MCF 10A (cell line): Measurements from ENCODE around the gene PPP2R5C. TPM values are rescaled to one million over a fixed set of nuclear protein-coding genes. Genes with fewer than 3 reads are reported as not detected.

ENCODE experiments used
- BruUV-seq: library from RNA; stranded (reverse); fragments of 400-500 nt; replicated peaks from 2 replicates; lab custom pipeline; 2021; lab: Mats Ljungman, UMichigan
- CTCF ChIA-PET: fragments of 300-600 bp; sonication (Branson Sonifier 250); formaldehyde crosslinking; extraction: SDS; loops from one replicate; lab custom pipeline; 2021; ENCODE audit warnings: antibody characterized with exemption, inconsistent platforms; lab: Yijun Ruan, JAX
- POLR2A ChIA-PET: fragments of 300-600, 350-650 bp; sonication (Branson Sonifier 250); formaldehyde crosslinking; extraction: SDS; loops from one replicate; lab custom pipeline; 2020; ENCODE audit warnings: antibody characterized with exemption, inconsistent platforms; lab: Yijun Ruan, JAX
- DNase-seq: peaks from one replicate; pipeline ENCODE4 v3.0.0-alpha.2; 2018; ENCODE audit not compliant: unreplicated experiment
- H3K27ac Mint-ChIP-seq: one replicate; pipeline ENCODE4 v1.8.0; 2022; ENCODE audit warnings: mild to moderate bottlenecking, low read depth, mixed read lengths; ENCODE audit not compliant: unreplicated experiment
- H3K27me3 Mint-ChIP-seq: one replicate; pipeline ENCODE4 v1.8.0; 2022; ENCODE audit warnings: mixed read lengths; ENCODE audit not compliant: insufficient read depth, unreplicated experiment
- H3K36me3 Mint-ChIP-seq: one replicate; pipeline ENCODE4 v1.8.0; 2022; ENCODE audit warnings: mild to moderate bottlenecking, moderate library complexity, mixed read lengths; ENCODE audit not compliant: insufficient read depth, unreplicated experiment
- H3K4me1 Mint-ChIP-seq: one replicate; pipeline ENCODE4 v1.8.0; 2022; ENCODE audit warnings: mixed read lengths; ENCODE audit not compliant: insufficient read depth, unreplicated experiment
- H3K4me3 Mint-ChIP-seq: one replicate; pipeline ENCODE4 v1.8.0; 2022; ENCODE audit warnings: mild to moderate bottlenecking, moderate library complexity, mixed read lengths; ENCODE audit not compliant: unreplicated experiment
- H3K9me3 Mint-ChIP-seq: one replicate; pipeline ENCODE4 v1.8.0; 2022; ENCODE audit warnings: mixed read lengths; ENCODE audit not compliant: unreplicated experiment
- CTCF ChIP-seq: fragments of 200-600 bp; IDR thresholded peaks from one replicate; pipeline ENCODE4 v1.8.0; 2022; ENCODE audit warnings: antibody characterized with exemption, mild to moderate bottlenecking; ENCODE audit not compliant: unreplicated experiment
- intact Hi-C: fragments of 100-400 bp; cut with micrococcal nuclease; formaldehyde crosslinking; loops from 2 replicates; pipeline ENCODE4 v1.14.1; 2022
- total RNA-seq: library from RNA; stranded (reverse); gene quantifications from 2 replicates; pipeline ENCODE4 v1.2.3, GENCODE V29; 2022

PPP2R5C gene
- total RNA-seq, 1 experiment from 2014 or later: 118 TPM

- peaks cover 6% of the 10 kb centered on the region for H3K36me3 Mint-ChIP-seq
- no peak overlapping the region for H3K27ac Mint-ChIP-seq
- no peaks in the 10 kb centered on the region for H3K27me3 Mint-ChIP-seq
- no peak for TF ChIP-seq CTCF
- DNase-seq: no peak
- H3K4me1 Mint-ChIP-seq: peaks cover 32% of the 10 kb centered on the region
- POLR2A ChIA-PET: interaction anchor here (1.7 kb wide), 2 partner anchors 10 to 196 kb away, joined by 3 to 9 read pairs; no protein-coding TSS in a partner anchor
- intact Hi-C loops: no loop called here
- no peak overlapping the region for H3K4me3 Mint-ChIP-seq
- CTCF ChIA-PET: interaction anchor here (0.6 to 2.1 kb wide), 7 partner anchors 10 to 292 kb away, joined by 3 to 12 read pairs (median 4); no protein-coding TSS in a partner anchor
- H3K9me3 Mint-ChIP-seq: no peaks in the 10 kb centered on the region
- BruUV-seq: no TSS peak
These were observed 197.1 kb downstream of the PPP2R5C start for GRCh38 chr14:101958418-101959180.

DNA sequence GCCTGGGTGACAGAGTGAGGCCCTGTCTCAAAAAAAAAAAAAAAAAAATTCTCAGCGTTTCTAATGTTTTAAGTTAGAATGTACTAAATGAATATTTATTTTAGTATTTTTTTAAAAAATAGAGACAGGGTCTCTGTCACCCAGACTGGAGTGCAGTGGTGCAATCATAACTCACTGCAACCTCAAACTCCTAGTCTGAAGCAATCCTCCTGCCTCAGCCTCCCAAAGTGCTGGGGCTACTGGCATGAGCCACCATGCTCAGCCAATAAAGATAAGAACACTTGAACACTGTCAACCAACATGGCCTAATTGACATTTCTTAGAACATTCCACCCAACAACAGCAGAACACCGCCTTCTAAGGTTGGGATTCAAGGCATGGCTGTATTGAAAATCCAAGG lies 197.8 kb downstream of the PPP2R5C start:
- ChIA-PET POLR2A (interaction anchor here (1.7 kb wide), 1 partner anchor 11 kb away, joined by 9 read pairs; no protein-coding TSS in a partner anchor), CTCF (interaction anchor here (0.6 to 4.1 kb wide), 9 partner anchors 11 to 690 kb away, joined by 3 to 39 read pairs (median 3); no protein-coding TSS in a partner anchor)
- no peak for TF ChIP-seq CTCF
- Mint-ChIP-seq H3K4me1 (peaks cover 37% of the 10 kb centered on the region), H3K27me3 (no peaks in the 10 kb centered on the region), H3K4me3 (no peak overlapping the region), H3K36me3 (peaks cover 6% of the 10 kb centered on the region), H3K27ac (no peak overlapping the region), H3K9me3 (no peaks in the 10 kb centered on the region)
- intact Hi-C loops: no loop called here
- DNase-seq: no peak
- no TSS peak for BruUV-seq

GRCh38 chr14:101960225-101960624 lies 198.7 kb downstream of the PPP2R5C start:
- ChIA-PET POLR2A (interaction anchor here (2.4 kb wide), 1 partner anchor 12 kb away, joined by 8 read pairs; no protein-coding TSS in a partner anchor), CTCF (interaction anchor here (0.6 to 4.1 kb wide), 19 partner anchors 9 to 344 kb away, joined by 3 to 39 read pairs (median 5); no protein-coding TSS in a partner anchor)
- intact Hi-C loops: loop anchor here (2.0 to 5.0 kb wide), 3 partner anchors 97 to 357 kb away; partner anchors contain the start of gene ZNF839
- no peak for DNase-seq
- Mint-ChIP-seq H3K4me3 (no peak overlapping the region), H3K27me3 (no peaks in the 10 kb centered on the region), H3K4me1 (peaks cover 37% of the 10 kb centered on the region), H3K9me3 (no peaks in the 10 kb centered on the region), H3K36me3 (peaks cover 6% of the 10 kb centered on the region), H3K27ac (no peak overlapping the region)
- no TSS peak for BruUV-seq
- peak; percentile 40 for TF ChIP-seq CTCF
